ENCODE measurements around the gene NOP53.
"Not testable (repeated sequence)": the region's sequence is repeated elsewhere in the genome, so short reads cannot be mapped to it uniquely, and the experiment has no call there.

DNA sequence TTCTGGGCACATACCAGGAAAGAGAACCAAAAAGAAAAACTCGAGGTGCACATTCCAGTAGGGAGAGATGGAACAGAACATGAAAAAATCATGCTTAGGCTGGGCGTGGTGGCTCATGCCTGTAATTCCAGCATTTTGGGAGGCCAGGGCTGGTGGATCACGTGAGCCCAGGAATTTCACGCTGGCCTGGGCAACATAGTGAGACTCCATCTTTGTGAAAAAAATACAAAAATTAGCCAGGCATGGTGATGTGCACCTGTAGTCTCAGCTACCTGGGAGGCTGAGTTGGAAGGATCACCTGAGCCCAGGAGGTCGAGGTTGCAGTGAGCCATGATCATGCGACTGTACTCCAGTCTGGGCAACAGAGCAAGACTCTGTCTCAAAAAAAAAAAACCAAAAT is 25.9 kb downstream of the NOP53 start:
- TF ChIP-seq, protein P1, sequence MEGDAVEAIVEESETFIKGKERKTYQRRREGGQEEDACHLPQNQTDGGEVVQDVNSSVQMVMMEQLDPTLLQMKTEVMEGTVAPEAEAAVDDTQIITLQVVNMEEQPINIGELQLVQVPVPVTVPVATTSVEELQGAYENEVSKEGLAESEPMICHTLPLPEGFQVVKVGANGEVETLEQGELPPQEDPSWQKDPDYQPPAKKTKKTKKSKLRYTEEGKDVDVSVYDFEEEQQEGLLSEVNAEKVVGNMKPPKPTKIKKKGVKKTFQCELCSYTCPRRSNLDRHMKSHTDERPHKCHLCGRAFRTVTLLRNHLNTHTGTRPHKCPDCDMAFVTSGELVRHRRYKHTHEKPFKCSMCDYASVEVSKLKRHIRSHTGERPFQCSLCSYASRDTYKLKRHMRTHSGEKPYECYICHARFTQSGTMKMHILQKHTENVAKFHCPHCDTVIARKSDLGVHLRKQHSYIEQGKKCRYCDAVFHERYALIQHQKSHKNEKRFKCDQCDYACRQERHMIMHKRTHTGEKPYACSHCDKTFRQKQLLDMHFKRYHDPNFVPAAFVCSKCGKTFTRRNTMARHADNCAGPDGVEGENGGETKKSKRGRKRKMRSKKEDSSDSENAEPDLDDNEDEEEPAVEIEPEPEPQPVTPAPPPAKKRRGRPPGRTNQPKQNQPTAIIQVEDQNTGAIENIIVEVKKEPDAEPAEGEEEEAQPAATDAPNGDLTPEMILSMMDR (IDR thresholded peaks at IDR 0.05; ENCODE audit: borderline replicate concordance, extremely low read depth, low read length, poor library complexity, severe bottlenecking) = not testable (repeated sequence)
- TF ChIP-seq EZH2 (IDR thresholded peaks at IDR 0.05; ENCODE audit: borderline replicate concordance, low read depth, low read length, severe bottlenecking) = not testable (repeated sequence)
